GM21447 (cell line): ENCODE measurements around the gene MAN1A2.
"Not testable (repeated sequence)": the region's sequence is repeated elsewhere in the genome, so short reads cannot be mapped to it uniquely, and the experiment has no call there.

Experiments
- ATAC-seq: cut with Tn5 transposase; IDR thresholded peaks from one replicate; pipeline ENCODE4 v1.9.1; 2021; ENCODE audit not compliant: unreplicated experiment

Gene MAN1A2

DNA sequence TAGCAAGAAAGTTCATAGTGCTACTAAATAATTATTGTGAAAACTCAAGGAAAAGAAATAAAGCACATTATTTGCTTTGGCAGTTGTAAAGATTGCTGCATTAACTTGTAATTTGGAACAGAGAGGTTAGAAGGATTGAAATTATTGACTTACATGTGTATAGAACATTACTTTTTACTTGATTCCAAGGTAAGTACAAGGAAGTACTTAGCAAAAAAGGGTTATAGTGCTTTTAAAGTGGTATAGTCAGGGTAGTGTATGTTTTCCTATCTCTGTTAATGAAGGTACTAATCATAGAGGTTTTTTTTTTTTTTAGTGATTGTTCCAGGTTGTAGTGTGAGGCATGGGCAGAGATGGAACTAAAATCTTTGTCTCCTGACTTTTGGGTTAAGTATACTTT is 29.4 kb downstream of the MAN1A2 start:
- no peak for ATAC-seq

- no peak for ATAC-seq
These were observed 31.7 kb downstream of the MAN1A2 start for GRCh38 chr1:117398957-117399356.

- no peak for ATAC-seq
These were observed 34.5 kb downstream of the MAN1A2 start for GRCh38 chr1:117401761-117402160.

- no peak for ATAC-seq
These were observed 36.3 kb downstream of the MAN1A2 start for GRCh38 chr1:117403597-117403996.

DNA sequence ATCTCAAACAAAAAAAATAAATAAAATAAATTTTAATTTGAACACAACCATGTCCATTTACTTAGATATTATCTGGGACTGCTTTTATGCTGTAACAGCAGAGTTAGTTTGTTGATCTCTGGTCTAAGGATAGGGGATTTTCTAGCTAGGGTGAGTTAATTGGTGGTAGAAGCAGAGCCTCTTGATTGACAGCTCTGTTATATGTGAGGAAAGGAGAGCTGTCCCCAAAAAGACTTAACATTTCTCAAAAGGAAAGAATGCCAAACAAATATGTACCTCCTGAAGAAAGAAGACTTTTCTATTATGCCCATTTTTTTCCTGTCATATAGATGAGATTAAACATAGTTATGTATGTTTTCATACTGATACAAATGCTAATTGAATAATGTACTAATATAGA is 37.8 kb downstream of the MAN1A2 start:
- ATAC-seq: no peak

GRCh38 chr1:117412472-117412871 is 45.2 kb downstream of the MAN1A2 start:
- ATAC-seq: no peak

GRCh38 chr1:117413412-117413811 is 46.2 kb downstream of the MAN1A2 start:
- no peak for ATAC-seq

- ATAC-seq: no peak
These were observed 47.7 kb downstream of the MAN1A2 start for GRCh38 chr1:117414943-117415342.

- no peak for ATAC-seq
These were observed 48.8 kb downstream of the MAN1A2 start for GRCh38 chr1:117416004-117416403.

- no peak for ATAC-seq
These were observed 49.4 kb downstream of the MAN1A2 start for GRCh38 chr1:117416546-117417125.

GRCh38 chr1:117425050-117425734 is 57.9 kb downstream of the MAN1A2 start:
- ATAC-seq: no peak

DNA sequence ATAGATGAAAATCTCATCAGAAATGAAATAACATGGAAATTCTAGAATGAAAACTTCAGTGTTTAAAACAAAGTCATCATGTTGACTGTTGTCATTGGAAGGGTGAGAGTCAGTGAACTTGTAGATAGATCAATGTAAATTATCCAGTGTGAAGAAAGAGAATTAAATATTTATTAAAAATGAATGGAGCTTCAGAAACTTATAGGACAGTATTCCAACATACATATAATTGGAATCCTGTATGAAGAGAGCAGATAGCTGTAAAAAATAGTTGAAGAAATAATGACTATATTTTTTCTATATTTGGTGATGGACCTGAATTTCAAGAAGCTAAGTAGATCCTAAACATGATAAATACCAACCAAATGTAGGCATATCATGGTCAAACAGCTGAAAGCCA is 60.0 kb downstream of the MAN1A2 start:
- ATAC-seq: no peak

GRCh38 chr1:117433943-117434342 is 66.7 kb downstream of the MAN1A2 start:
- no peak for ATAC-seq

DNA sequence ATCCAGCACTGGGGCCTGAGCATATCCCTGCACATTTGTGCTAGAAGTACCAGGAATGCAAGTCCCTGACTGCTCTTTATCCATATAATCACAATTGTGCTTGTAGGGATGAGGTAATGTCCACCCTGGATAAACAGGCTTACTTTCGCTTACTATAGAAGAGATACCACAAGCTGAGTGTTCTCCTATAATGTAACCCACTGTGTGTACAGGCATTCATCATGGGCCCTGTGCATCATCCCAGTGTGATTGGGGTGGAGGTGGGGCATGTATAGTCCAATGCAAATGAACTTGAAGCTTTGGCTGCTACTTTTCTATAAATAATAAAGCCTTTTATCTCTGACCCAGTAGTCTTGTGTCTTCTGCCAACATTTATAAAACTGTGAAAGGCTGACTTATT is 69.3 kb downstream of the MAN1A2 start:
- no peak for ATAC-seq

DNA sequence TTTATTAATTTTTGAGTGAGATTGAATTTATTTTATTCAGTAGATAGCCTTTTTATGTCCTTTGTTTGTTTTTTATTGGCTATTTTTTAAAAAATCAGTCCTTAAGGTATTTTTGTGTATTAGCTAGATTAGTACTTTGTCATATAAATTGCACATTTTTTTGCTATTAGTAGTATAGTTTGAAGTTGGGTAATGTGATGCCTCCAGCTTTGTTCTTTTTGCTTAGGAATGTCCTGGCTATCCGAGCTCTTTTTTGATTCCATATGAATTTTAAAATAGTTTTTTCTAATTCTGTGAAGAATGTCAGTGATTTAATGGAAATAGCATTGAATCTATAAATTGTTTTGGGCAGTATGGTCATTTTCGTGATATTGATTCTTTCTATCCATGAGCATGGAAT is 80.4 kb downstream of the MAN1A2 start:
- no peak for ATAC-seq

GRCh38 chr1:117452216-117452615 is 85.0 kb downstream of the MAN1A2 start:
- no peak for ATAC-seq

DNA sequence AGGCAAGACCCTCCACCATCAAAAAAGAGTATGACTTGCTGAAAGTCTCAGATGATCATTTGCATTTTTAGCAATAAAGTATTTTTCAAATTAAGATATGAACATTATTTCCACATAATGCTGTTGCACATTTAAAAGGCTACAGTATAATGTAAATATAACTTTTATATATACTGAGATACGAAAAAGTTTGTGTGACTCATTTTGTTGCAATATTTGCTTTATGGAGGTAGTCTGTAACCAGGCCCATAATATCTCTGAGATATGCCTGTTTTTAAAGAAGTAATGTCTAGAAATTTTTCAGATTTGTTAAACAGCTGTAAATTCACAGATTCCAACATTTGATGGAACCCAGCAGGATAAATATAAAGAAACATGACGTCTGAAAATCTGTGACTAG is 86.7 kb downstream of the MAN1A2 start:
- no peak for ATAC-seq

DNA sequence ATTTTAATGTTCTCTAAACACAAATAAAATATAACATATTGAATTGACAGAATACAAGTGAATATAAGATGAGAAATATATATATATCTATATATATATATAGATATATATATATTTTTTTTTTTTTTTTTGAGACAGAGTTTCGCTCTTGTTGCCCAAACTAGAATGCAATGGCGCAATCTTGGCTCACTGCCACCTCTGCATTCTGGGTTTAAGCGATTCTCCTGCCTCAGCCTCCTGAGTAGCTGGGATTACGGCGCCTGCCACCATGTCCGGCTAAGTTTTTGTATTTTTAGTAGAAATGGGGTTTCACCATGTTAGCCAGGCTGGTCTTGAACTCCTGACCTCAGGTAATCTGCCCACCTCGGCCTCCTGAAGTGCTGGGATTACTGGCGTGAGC is 91.2 kb downstream of the MAN1A2 start:
- ATAC-seq: not testable (repeated sequence)

GRCh38 chr1:117466761-117467160 is 99.5 kb downstream of the MAN1A2 start:
- no peak for ATAC-seq

GRCh38 chr1:117467336-117467735 is 100.1 kb downstream of the MAN1A2 start:
- no peak for ATAC-seq

- no peak for ATAC-seq
These were observed 105.8 kb downstream of the MAN1A2 start for GRCh38 chr1:117473063-117473462.

DNA sequence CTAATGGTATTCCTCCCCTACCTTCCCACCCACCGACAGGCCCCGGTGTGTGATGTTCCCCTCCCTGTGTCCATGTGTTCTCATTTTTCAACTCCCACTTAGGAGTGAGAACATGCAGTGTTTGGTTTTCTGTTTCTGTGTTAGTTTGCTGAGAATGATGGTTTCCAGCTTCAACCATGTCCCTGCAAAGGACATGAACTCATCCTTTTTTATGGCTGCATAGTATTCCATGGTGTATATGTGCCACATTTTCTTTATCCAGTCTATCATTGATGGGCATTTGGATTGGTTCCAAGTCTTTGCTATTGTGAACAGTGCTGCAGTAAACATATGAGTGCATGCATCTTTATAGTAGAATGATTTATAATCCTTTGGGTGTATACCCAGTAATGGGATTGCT is 108.2 kb downstream of the MAN1A2 start:
- not testable (repeated sequence) for ATAC-seq

DNA sequence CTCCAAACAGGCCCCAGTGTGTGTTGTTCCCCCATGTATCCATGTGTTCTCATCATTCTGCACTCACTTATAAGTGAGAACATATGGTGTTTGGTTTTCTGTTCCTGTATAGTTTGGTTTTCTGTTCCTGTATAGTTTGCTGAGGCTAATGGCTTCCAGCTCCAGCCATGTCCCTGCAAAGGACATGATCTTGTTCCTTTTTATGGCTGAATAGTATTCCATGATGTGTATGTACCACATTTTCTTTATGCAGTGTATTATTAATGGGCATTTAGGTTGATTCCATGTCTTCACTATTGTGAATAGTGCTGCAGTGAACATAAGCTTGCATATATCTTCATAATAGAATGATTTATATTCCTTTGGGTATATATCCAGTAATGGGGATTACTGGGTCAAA is 111.8 kb downstream of the MAN1A2 start:
- no peak for ATAC-seq
